ENCODE measurements around the gene MTFR2.
A peak's percentile ranks its signal among the peaks of the same experiment; 100 is the strongest.
"Not testable (repeated sequence)": the region's sequence is repeated elsewhere in the genome, so short reads cannot be mapped to it uniquely, and the experiment has no call there.

MTFR2 gene

DNA sequence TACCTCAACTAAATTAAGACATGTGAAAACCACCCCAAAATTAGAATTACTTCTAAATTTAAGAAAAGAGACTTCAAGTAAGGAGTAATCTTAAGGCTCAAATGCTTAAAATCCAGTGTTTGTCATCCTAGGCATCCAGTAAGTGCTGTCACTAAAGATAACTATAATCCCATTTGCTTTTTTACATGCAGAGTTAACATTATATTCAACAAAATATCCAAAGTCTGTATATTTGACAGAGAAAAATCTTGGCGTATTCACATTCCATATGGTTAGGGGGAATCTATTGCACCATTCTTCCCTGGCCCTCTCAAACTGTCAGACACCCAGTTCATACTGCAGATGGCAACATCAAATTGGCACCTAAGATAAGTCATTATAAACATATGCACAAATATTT, 17.4 kb downstream of the MTFR2 start:
- no peak for DNase-seq

DNA sequence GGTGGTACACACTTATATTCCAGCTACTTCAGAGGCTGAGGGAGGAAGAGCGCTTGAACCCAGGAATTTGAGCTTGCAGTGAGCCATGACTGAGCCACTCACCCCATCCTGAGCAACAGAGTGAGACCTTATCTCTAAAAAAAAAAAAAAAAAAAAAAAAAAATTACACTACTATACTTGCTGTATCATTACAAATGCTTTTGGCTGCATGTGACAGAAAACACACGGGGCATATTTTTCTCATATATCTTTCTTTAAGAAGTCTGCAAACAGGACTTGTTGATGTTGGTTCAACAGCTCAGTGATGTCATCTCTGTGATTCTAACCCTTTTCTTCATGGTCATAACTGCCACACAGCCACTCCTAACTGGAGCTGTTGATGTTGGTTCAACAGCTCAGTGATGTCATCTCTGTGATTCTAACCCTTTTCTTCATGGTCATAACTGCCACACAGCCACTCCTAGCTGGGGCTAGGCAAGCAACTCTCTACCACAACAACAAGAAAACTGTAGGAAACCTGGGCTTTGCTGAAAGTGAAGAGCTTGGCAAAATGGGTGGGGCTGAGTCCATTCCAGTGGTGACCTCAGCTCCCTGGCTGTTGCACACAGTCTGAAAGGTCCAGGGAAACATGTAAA, 19.8 kb downstream of the MTFR2 start:
- no peak for DNase-seq

DNA sequence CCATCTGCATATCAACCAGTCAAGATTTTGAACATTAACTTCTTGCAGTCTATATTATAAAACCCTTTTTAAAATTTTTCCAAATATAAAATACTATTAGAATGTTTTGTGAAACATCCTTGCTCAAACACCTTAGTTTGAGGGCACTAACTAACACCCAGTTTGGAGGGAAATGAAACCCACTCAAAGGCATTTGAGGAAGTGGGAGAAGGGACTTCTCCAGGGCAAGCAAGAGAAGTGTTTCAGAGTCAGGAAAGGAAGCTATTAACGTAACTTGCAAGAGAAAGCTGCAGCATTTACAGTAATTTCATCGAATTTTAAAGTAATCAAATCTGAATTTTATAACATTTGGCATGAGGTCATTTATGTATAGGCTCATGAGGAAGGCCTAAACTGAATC, 21.3 kb downstream of the MTFR2 start:
- DNase-seq: peak; percentile 57

DNA sequence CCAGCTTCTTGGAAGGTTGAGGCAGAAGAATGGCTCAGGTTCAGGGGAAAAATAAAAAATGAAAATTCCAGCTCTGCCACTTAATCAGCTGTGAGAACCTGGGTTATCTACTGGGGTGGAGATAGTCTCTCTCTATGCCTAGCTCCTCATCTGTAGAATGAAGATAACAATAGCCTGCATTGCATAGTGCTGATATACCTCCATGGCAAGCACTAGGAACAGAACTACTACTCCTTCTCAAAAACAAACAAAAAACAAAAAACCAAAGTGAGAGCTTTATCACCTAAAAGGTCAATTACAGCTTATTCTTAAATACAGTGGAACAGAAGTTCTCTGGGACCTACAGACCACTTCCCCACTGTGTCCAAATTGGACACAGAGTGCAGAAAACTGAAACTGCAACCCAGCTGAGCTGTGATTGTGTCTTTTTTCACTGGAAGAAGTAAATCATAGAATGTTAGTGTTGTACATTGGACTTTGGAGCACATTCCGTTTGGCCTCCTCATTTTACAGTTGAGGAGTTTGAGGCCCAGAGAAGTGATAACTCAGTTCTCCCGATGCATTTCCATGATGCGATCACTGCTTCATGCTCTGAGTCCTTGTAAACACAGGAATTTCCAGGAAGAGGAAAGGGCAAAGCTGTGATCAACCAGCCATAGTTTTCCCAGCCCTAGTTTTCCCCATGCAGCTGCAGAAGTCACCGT, 23.3 kb downstream of the MTFR2 start:
- no peak for DNase-seq

DNA sequence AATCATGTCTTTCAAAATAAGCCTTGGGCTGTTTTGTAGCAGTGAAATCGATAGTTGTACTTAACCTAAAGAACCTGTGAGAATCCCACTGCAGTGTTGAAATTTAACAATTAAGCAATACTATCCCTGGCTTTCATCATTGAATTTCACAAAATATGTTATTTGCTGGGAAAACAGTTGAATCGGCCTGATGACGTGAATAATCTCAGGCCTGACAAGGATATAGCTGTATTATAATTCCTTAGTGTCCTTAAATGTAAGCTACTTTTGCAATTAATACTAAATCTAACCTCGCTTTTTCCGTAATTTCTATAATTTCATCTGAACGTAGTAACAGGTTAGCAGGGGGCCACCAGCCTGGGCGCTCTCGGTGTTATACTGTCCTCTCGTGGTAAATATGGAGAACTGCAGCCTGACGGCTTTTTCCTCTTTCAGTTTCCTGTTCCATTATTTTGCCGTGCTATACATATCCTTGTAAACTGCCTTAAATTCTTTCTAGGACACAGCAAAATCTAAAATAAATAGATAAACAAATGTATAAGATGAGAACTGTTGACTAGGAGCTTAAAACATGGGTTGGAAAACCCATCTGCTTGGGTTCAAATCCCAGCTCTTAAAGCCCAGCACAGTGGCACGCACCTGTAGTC, 24.0 kb downstream of the MTFR2 start:
- peak; percentile 7 for DNase-seq

DNA sequence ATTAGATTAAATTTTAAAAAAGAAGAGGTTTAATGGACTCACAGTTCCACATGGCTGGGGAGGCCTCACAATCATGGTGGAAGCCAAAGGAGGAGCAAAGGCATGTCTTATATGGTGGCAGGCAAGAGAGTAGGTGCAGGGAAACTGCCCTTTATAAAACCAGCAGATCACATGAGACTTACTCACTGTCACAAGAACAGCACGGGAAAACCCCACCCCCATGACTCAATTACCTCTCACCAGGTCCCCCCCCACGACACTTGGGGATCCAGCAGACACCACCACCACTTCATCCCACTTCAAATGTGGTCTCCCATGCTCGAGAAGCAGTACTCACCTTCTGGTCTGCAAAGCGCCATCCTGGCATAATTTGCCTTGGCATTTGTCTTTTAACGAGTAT, 24.6 kb downstream of the MTFR2 start:
- DNase-seq: no peak

DNA sequence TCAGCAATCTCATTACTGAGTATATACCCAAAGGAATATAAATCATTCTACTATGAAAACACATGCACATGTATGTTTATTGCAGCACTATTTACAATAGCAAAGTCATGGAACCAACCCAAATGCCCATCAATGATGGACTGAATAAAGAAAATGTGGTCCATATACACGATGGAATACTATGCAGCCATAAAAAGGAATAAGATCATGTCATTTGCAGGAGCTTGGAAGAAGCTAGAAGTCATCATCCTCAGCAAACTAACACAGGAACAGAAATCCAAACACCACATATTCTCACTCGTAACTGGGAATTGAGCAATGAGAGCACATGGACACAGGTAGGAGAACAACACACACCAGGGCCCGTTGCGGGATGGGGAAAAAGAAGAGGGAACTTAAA, 25.1 kb downstream of the MTFR2 start:
- DNase-seq: not testable (repeated sequence)

DNA sequence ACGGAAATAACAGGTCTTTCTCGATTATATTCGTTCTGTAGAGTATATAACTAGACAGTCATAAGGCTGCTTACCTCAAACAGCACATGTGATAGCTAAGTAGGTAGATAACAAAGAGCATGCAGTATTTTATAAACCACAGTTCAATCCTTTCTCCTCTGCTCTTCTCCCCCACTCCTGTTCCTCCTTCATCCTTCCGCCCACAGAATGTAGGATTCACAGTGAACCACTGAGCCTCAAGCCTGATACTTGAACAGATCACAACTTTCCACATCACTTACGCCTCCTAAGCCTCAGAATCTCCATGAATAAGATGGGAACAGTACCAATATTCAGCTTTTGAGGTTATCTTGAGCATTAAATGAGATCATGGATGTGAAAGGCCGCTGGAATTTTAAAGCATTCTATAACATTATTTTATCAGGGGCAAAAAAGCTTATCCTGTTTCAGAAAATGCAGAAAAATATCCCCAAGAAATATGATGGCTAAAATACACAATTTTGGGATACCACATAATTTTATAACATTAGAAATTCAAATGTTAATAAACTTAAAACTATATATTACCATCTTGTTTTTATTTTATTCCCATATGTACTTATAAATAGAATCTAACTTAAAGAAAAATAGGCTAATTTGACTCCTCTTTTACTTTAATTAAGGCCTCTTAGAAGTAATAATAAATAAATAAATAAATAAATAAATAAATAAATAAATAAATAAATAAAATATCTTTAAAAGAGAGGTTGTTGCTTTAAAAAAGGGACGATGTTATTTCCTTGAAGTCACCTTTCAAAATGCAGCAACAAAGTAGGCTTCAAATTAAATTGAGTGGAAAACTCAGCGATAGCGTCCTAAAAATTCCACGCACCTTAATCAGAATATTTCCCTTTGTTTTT, 33.4 kb downstream of the MTFR2 start:
- DNase-seq: no peak

DNA sequence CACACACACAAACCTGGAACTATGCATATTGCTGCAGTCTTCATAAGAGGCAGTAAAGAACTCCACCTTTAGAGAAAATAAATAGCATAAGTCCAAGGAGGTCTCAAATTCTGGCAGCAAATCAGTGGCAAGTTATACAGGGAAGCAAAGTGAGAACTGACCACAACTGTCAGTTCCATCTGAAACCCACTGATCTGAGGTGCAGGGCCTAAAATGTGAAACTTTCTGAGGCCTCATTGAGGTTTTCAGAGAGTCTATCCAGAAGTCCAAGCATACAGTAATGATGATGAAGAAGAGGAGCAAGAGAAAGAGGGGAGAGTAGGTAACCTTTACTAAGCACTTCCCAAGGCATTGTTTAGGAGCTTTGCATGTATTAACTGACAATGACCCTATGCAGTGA, 36.3 kb downstream of the MTFR2 start:
- DNase-seq: no peak

DNA sequence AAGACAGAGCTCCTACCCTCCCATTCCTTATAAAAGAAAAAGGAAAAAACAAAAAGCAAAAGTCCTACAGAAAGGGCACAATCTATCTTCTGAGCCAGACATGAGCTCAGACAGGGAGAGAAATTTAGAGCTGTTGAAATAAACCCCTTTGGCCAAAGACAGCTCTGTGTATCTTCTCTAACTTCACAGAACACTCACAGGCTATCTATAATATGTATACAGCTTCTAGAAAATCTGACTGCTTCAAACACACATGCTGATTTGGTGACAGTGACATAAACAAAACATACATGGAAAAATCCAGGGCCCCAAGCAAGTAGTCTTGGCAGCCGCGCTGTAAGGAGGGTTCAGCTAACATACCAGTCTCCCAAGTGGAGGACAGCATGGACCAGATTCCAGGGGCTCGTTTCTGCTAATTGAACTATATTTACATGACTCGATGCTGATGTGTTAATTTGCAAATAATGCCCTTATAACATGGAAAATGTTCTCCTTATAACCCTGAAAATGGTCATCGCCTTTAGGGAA, 37.0 kb downstream of the MTFR2 start:
- no peak for DNase-seq

DNA sequence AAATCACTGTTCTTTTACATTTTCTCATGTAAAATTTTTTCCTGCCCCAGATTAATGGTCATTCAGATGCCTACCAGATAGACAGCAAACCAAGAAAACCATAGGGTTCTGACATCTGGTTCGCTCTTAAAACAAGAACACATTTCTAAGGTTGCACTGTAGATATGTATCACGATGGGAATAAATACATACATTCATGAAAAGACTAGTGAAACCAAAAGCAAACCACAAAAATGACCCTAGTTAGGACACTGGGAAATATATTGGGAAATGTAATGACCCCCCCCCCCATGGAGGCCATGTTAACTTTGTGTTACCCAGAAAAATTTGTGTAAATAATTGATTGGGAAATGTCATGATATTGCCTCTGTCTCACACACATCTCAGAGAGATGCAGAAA, 37.5 kb downstream of the MTFR2 start:
- DNase-seq: no peak

DNA sequence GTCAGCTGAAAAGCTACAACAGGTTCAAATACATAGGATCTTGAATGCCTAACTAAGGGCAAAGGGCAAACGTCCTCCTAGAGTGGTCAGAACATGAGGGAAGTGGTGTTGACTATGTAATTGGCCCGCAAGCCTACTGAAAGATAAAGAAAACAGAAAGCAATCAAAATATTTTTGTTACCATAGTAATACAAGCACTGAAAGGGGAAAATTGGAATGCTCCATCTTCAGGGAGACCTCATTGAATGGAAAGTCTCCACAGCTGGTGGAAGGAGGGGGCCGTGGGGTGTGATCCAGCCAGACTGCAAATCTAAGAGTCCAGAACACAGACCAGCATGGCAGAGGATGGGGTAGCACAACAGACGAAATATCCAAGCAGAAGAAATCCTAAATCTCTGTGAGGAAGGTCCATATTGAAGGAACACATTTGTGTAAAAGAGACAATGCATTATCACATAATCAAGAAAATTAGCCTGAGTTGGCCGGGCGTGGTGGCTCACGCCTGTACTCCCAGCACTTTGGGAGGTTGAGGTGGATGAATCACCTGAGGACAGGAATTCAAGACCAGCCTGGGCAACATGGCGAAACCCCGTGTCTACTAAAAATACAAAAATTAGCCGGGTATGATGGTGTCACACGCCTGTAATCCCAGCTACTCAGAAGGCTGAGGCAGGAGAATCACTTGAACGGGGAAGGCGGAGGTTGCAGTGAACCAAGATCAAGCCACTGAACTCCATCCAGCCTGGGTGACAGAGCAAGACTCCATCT, 39.5 kb downstream of the MTFR2 start:
- DNase-seq: no peak

DNA sequence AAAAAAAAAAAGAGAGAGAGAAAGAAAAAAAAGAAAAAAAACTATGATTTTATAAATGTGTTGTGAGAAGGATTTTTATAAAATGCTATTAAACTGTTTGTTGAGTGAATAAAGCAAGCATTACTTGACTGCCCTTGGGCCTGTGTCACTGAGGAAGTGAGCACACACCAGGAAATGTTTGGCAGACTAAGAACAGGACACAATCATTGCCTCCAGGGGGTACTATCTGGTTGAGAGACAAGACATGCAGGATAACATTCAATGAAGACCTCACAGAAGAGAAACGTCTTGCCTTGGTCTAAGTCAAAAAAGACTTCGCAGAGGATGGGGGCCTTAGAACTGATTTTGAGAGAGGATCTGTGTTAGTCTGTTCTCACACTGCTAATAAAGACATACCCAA, 40.6 kb downstream of the MTFR2 start:
- DNase-seq: no peak

DNA sequence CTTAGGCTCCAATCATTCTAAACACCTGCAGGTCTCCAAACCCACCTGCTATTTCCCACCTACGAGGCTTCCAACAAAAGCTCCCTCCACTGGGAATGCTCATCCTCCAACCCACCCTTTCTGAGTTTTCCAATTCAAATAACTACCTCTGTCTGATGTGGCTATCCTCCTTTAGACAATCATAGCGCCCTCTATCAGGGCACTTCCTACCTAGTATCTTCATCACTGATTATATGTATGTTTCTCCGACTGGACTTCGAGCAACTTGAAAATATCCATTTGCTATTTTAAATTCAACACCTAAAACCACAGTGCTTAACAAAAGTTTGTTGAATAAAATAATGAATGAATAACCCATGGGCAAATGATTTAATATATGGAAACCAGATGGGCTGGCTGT, 41.3 kb downstream of the MTFR2 start:
- no peak for DNase-seq

DNA sequence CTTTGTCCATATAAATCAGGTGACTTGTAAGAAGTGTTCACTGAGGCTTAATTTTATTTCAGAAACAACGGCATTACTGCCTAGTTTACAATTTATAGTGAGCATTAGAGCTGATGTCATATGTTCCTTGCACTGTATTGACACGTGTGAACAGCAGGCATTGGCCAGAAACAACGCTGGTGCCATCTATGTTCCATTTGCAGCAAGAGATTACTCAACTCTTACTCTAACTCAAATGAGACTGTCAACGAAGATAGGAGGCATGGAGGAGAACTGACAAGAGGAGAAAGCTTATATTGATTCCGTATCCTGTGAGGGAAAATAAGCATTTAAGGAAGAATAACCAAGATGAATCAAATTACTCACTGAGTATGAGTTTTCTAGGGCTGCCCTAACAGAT, 48.4 kb downstream of the MTFR2 start:
- no peak for DNase-seq

DNA sequence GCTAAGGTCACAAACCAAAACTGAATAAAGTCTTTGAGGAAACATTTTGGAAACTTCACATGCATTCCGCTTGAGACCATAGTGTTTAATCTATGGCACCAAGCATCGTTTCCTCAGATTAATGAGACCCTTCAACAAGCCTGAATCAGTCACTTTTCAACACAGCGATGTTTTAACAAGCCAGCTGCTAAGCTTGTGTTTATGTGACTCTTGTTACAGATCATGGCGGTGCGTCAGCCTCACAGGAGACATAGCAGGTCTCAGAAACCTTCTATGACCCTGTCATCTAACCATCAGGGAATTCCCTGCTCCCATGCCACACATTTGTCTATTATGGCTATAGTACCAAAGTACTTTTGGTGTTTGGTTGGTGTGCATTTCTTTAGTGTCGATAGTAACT, 57.2 kb downstream of the MTFR2 start:
- DNase-seq: no peak

DNA sequence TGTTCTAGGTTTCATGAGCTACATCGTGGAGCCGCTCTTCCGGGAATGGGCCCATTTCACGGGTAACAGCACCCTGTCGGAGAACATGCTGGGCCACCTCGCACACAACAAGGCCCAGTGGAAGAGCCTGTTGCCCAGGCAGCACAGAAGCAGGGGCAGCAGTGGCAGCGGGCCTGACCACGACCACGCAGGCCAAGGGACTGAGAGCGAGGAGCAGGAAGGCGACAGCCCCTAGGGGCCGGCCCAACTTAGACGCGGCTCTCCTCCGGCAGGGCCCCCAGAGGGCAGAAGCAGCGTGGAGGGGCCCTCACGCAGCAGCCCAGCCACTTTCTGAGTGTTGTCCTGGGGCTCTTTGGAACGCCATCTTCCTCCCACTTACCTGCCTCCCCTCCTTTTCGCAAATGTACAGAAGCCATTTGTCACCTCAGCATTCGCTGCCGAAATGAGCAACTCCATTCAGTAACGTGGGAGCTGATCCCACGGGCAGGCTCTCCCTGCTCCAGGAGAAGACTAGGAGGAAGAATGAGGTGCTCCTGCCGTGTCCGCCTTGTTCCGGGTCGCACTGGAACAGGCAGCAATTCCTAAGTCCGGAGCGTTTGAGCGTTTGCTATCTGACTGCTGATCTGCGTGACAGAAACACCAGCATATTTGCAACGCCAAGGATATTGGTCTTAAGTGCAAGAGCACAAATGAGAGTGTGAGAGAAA, 58.4 kb downstream of the MTFR2 start:
- DNase-seq: no peak

DNA sequence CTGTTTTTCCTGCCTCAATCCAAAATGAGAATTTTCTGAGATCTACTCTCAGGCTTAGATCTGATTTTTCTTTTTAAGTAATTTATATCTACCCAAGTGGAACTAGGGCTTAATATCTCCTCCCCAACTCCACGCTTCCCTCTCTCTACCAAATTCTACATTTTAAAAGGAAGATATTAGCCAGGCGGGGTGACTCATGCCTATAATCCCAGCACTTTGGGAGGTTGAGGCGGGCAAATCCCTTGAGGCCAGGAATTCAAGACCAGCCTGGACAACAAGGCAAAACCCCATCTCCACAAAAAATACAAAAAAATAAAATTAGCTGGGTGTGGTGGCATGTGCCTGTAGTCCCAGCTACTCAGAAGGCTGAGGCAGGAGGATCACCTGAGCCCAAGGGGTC, 61.0 kb downstream of the MTFR2 start:
- no peak for DNase-seq

DNA sequence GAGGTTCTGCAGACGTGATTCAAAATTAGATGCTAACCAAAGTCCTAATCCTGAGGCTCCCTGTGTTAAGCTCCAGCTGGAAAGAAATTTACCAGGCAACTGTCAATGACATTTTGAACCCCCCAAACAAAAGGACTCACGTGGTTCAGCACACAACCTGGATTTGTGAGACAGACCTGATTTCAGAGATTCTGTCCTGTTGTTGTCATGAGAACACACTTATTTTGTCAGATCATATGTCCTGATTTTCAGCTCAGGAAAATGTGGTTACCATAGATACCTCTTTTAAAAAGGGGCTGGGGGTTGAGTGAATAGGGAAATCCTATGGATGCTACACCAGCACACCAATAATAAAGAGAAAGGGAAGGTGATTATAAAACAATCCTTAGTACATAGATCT, 61.6 kb downstream of the MTFR2 start:
- no peak for DNase-seq

DNA sequence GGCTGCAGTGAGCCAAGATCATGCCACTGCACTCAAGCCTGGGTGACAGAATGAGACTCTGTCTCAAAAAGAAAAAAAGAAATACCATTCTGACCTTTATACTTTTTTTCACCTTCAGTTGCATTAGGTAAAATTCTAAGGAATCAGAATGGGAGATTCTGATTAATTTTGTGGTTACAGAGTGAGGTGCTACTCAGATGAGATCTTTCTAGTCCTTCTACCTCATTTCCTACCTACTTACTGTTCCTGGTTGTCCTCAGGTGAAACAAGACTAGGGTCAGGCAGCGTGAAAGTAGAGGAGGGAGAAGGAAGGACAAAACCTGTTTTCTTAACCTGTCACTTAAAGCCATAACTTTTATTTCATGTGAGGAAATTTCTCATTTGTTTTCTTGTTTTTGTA, 63.7 kb downstream of the MTFR2 start:
- DNase-seq: no peak

DNA sequence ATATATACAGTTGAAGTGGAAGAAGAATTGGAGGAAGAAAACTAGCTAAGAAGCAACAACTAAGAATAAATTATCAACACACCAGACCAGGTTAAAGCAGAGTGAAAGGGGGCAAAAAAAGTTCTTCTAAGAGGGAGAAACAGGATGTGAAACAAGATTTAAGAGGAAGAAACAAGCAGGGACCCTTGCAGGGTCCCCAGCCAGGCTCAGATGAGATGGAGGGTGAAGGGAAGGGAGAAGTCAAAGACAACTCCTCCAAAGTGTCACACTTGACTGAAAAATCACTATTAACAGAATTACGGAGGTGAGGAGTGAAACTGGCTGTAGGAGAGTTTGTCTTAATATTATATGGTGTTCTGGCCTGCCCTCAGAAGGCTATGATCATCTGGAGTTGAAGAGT, 65.4 kb downstream of the MTFR2 start:
- no peak for DNase-seq

DNA sequence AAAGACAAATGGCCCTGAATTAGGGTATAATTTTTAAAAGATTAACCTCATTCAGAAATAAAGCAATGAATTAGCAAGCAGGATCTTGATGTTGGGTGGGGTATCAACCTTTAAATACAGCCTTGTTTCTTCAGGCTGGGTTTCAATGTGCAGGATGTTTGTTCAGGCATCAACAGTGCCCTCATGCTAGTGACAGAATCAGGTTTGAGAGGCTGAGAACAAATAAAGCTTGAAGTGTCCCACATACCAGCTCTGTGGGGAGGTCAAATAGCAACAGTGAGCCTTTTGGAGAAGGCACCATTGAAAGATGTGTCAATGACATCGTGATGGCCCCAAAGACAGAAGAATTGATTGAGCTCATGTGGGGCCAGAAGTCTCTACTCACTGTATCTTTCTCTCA, 68.2 kb downstream of the MTFR2 start:
- DNase-seq: no peak
